ENCODE measurements around the gene CDH13.

- TF ChIP-seq CTCF (IDR thresholded peaks at IDR 0.05), result no peak
- TF ChIP-seq ZFX (IDR thresholded peaks at IDR 0.05; ENCODE audit: borderline replicate concordance), result no peak
Measured at GRCh38 chr16:83603723-83604570, 977.2 kb downstream of the CDH13 start.
